Stimulated activated CD4-positive, alpha-beta T cell treated with anti-CD3 and anti-CD28 coated beads, TNF-alpha, amount 100 ng/mL, for 24 hours (primary cell): ENCODE data around the gene CDKL4.
"Not testable (repeated sequence)": the region's sequence is repeated elsewhere in the genome, so short reads cannot be mapped to it uniquely, and the experiment has no call there.

Source experiments
- DNase-seq, 3 experiments: peaks; one replicate each; pipeline ENCODE4 v3.0.0-alpha.2; 2020; ENCODE audit warnings: low read depth in 3 of 3

CDKL4 gene

DNA sequence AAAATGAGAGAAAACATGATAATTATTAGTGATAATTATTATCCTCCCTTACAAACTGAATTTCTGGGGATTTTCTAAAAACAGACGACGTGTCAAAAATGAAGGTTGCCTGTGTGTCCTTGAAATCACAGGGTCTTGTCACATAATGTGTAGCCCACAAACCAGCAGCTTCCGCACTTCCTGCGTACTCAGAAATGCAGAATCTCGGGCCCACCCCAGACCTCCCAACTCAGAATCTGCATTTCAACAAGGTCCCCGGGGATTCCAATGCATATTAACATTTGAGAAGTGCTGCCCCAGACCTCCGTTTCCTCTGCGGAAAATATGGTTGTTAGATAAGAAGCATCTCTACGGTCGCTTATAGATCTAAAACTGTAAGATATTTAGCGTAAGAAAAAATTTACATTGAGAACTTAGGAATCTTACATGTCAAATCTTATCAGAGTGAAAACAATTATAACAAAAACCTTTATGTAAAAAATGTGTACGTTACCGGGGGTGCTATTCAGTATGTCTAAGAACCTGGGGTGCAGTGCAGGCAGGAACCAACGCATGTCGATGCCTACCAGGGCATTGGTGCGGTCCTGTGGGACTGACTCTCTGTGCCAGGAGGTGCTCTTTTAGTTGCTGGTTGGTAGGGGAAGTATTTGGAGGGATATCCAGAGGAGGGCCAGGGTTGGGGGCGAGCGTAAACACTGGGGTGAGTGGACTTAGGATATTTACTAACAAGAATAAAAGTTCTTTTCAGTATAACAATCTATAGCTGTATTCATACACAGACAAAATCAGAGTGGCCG, 15.2 kb downstream of the CDKL4 start:
- no peak for DNase-seq

DNA sequence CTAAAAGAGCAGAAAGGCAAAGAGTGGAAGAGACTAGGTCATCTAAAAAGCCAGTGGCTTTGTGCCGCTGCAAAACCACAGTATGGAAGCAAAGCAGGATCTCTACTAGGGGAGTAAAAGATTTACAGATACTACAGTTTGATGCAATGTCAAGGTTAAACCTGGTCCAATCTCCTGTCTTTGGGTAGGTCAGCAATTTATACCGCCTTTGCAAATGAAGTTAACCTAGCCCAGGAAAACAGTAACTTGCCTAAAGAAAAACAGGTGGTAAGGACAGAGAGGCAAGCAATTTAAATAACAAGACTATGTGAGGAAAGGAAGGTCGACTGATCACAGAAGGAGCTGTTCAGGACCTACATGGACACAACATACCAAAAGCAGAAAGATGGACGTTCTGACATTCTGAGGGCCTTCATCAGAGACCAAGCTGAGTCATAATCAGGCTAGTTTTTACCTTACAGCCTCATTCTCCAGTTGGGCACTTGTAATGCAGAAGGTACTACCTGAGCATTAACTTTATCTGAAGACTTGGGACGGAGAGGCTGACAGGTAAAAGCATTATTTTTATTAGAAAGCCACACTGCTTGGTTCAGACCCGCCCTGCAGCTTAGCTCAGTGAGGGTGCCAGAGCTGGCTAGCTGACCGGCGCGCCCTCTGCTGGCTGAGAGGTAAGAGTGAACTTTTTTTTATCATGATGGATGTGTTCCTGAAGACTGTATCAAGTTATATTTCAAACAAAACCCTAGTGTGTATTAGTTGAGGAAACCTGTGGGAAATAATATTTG, 15.9 kb downstream of the CDKL4 start:
- DNase-seq: peak; percentile 60 to 77 (median 63)

DNA sequence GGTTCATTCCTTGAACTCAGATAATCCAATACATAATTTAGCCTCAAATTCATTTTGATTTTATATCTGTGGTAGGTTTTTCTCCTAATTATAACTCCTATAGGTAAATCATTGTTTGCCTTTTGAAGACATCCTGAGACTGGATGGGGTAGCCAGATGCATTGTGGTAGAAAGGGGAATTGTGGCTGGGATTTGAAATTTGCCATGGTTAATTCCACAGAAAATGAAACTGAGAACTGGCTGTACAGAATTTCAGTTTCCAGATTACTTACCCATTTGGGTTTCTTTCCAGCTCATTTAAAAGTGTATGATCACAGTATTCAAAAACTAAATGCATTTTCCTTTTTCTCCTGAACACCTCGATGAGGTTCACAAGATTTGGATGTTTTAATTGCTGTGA, 18.2 kb downstream of the CDKL4 start:
- no peak for DNase-seq

- DNase-seq: no peak
Measured at GRCh38 chr2:39223909-39224308, 19.9 kb downstream of the CDKL4 start.

- no peak for DNase-seq
Measured at GRCh38 chr2:39221459-39221858, 22.3 kb downstream of the CDKL4 start.

- DNase-seq: no peak
Measured at GRCh38 chr2:39220136-39220535, 23.6 kb downstream of the CDKL4 start.

- DNase-seq: no peak
Measured at GRCh38 chr2:39218391-39218790, 25.4 kb downstream of the CDKL4 start.

- no peak for DNase-seq
Measured at GRCh38 chr2:39217192-39217550, 26.6 kb downstream of the CDKL4 start.

DNA sequence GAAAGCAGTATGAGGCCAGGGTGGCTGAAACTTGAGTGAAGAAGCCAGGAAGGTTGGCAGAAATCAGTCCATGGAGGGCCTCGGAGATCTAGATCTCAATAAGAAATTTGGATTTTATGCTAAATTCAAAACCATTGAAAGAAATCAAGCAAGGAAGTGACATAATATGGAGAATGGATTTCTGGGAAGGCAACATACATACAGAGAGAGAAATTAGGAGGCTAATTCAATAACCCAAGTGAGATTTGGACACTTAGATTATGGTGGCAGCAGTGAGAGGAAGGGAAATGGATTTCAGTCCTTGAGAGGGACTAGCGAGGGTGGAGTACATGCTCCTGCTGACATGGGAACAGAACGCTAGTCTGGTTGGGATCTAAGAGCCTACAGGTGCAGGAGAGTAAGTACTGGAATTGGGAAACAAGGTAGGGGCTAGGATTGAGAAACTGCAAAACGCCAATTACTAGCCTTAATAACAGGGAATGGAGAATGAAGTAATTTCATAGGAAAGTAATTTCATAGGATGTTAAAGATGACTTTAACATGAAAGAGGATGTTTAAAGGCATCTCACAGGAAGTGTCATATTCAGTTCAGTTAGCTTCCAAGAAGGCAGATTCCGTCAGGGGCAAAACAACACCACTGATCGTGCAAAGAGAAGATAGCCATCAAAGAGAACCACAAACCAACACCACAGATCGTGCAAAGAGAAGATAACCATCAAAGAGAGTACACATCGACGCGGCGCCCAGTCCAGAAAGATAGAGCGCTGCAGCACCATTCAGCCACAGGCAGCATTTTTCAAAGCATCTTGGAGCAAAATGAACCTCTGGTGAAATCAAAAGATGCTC, 27.2 kb downstream of the CDKL4 start:
- DNase-seq: peak; percentile 6 to 58 (median 43)

DNA sequence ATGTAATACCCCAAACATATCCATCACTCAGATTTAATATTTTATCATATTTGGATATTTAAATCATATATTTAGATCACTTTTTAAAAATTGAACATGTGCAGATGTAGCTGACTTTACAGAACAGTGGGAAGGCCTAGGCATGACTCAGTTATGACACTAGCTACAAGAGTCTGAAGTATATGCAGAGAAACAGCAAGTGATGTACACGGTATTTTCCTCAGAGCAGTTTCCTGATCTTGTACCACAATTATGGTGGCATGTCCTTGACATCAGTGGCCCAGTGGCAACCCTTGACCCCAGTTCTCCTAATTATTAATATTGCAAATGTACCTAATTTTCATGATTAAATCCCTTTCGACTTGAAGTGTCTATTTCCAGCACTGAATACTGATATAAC, 28.2 kb downstream of the CDKL4 start:
- DNase-seq: no peak

DNA sequence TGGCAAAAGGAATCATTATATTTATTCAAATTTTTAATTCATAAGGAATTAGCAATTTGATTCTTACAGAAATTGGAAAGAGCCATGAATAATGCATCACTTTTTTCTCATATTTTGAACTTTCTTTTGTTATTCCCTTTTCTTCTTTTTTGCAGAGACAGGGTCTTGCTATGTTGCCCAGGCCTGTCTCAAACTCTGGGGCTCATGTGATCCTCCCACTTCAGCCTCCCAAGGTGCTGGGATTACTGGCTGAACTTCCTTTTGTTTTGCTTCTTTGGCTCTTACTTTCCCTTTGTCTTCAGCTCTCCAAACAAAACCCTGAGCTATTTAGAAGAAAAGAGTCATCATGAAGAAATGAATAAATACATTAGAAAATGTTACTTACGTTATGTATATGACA, 30.8 kb downstream of the CDKL4 start:
- DNase-seq: no peak

GRCh38 chr2:39210846-39211245, 32.9 kb downstream of the CDKL4 start:
- no peak for DNase-seq

DNA sequence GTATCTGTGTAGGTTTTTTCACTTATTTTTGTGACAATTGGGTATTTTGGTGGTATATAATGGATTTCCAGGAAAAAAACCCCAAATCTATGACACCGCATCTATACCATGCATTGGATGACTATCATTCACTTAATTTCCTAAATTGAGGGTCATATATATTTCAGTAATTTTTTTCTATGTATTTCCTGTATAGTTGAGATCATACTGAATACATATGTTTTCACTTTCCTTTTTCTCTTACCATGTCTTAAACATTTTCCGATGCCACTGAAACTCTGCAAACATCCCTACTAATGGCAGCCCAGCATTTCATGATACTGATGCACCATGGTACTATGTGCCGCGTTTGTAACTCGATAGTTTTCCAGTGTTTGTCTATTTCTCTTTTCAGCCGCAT, 40.4 kb downstream of the CDKL4 start:
- DNase-seq: no peak

GRCh38 chr2:39202639-39203369, 41.0 kb downstream of the CDKL4 start:
- DNase-seq: no peak

DNA sequence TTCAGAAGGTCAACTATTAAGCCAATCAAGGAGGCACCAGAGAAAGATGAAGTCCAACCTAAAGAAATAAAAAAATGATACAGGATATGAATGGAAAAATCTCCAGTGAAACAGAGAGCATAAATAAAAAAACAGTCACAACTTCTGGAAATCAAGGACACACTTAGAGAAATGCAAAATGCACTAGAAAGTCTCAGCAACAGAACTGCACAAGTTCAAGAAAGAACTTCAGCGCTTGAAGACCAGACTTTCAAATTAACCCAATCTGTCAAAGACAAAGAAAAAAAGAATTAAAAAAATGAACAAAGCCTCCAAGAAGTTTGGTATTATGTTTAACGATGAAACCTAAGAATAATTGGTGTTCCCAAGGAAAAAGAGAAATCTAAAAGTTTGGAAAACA, 46.8 kb downstream of the CDKL4 start:
- DNase-seq: not testable (repeated sequence)

DNA sequence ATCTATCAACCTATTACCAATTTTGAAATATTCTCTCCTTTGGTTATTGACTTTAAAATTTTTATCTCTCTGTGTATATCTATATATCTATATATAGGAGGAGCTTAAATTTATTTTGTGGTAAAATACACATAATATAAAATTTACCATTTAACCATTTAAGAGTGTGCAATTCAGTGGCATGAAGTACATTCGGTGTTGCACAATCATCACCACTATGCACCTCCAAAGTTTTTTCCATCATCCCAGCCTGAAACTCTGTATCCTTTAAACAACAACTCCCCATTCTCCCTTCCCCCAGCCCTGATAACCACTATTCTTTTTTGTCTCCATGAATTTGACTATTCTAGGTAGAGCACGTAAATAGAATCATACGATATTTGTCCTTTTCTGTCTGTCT, 49.1 kb downstream of the CDKL4 start:
- no peak for DNase-seq

GRCh38 chr2:39188960-39189494, 54.7 kb downstream of the CDKL4 start:
- DNase-seq: no peak

- DNase-seq: no peak
Measured at GRCh38 chr2:39183673-39184072, 60.1 kb downstream of the CDKL4 start.

- DNase-seq: no peak
Measured at GRCh38 chr2:39181297-39181696, 62.5 kb downstream of the CDKL4 start.

DNA sequence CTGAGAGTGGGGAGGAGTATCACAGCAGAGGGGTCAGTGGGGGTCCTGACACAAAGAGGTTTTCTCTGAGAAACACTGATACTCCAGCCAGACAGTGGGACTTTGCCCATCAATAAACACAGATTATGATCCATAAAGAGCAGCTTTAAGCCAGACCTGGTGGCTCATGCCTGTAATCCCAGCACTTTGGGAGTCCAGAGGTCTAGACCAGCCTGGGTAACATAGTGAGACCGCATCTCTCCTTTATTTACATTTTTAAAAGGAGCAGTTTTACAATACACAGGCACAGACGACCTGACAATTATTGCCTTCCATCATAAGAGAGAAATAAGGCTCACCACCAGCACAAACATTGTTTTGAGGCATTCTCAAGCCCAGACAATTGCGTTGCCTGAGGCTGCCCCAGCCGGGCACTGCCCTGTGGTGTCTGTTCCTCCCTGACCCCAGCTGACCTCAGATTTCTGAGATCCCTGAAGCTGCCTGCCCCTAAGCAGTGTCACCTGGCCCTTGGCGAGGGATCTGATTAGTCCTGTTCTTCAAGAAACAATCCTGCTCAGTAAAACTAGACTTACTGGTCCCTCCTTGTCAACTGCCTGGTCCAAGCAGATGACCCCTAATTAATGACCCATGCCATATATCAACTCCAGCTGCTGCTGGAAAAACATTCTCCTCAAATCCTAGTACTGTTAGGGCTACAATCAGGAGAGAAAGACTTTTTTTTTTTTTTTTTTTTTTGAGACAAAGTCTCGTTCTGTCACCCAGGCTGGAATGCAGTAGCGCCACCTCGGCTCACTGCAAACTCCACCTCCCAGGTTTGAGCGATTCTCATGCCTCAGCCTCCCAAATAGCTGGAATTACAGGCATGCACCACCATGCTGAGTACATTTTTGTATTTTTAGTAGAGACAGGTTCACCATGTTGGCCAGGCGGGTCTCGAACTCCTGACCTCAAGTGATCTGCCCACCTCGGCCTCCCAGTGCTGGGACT, 63.5 kb downstream of the CDKL4 start:
- DNase-seq: no peak
